DOHH2 (cell line): ENCODE measurements around the gene NHERF2.

Source experiments
- H3F3A ChIP-seq: fragments of 200-600 bp; sonication (generic), shearing (Covaris generic); 2 replicates; pipeline ENCODE4 v1.6.0; 2016; ENCODE audit warnings: antibody characterized with exemption, mild to moderate bottlenecking; ENCODE audit not compliant: control insufficient read depth, insufficient read depth
- H3K27ac ChIP-seq: fragments of 200-600 bp; sonication (generic); 2 replicates; pipeline ENCODE4 v1.5.1; 2014; ENCODE audit warnings: low read depth, mild to moderate bottlenecking, low read length, moderate library complexity
- H3K27me3 ChIP-seq: fragments of 200-600 bp; sonication (generic); 2 replicates; pipeline ENCODE4 v1.6.1; 2014; ENCODE audit warnings: mild to moderate bottlenecking, low read length, mixed read lengths; ENCODE audit not compliant: control insufficient read depth
- H3K36me3 ChIP-seq: fragments of 200-600 bp; sonication (generic); 2 replicates; pipeline ENCODE4 v1.6.1; 2014; ENCODE audit warnings: mild to moderate bottlenecking, low read length, moderate library complexity, mixed read lengths; ENCODE audit not compliant: control insufficient read depth
- H3K4me1 ChIP-seq: fragments of 200-600 bp; sonication (generic); 2 replicates; pipeline ENCODE4 v1.6.1; 2014; ENCODE audit warnings: mild to moderate bottlenecking, low read length, mixed read lengths; ENCODE audit not compliant: control insufficient read depth
- H3K4me2 ChIP-seq: fragments of 200-600 bp; sonication (generic); 2 replicates; pipeline ENCODE4 v1.6.0; 2014; ENCODE audit warnings: mild to moderate bottlenecking, low read length, moderate library complexity
- H3K4me3 ChIP-seq: fragments of 200-600 bp; sonication (generic); 2 replicates; pipeline ENCODE4 v1.5.1; 2014; ENCODE audit warnings: mild to moderate bottlenecking, low read length, mixed read lengths
- H3K79me2 ChIP-seq: fragments of 200-600 bp; sonication (generic); 2 replicates; pipeline ENCODE4 v1.6.1; 2014; ENCODE audit warnings: mild to moderate bottlenecking, low read length, mixed read lengths; ENCODE audit not compliant: control insufficient read depth
- H3K9me2 ChIP-seq: fragments of 200-600 bp; sonication (generic); replicated peaks from 2 replicates; pipeline ENCODE4 v1.6.1; 2014; ENCODE audit warnings: mild to moderate bottlenecking, low read length, mixed read lengths; ENCODE audit not compliant: control insufficient read depth
- H3K9me3 ChIP-seq: fragments of 200-600 bp; sonication (generic); 2 replicates; pipeline ENCODE4 v1.6.1; 2014; ENCODE audit warnings: antibody characterized with exemption, low read length, mixed read lengths; ENCODE audit not compliant: control insufficient read depth, insufficient read depth
- H4K20me1 ChIP-seq: fragments of 200-600 bp; sonication (generic); 2 replicates; pipeline ENCODE4 v1.6.0; 2014; ENCODE audit warnings: low read depth, mild to moderate bottlenecking, antibody characterized with exemption, low read length, moderate library complexity; ENCODE audit not compliant: control insufficient read depth, insufficient read depth
- EZH2phosphoT487 ChIP-seq: fragments of 200-600 bp; sonication (generic); IDR thresholded peaks from 2 replicates; pipeline ENCODE4 v1.6.1; 2017; ENCODE audit warnings: borderline replicate concordance, mild to moderate bottlenecking, antibody characterized with exemption, low read length, moderate library complexity, mixed read lengths
- TF ChIP-seq, protein P1 (sequence below): fragments of 200-600 bp; sonication (generic); IDR thresholded peaks from one replicate; pipeline ENCODE4 v1.5.1; 2014; ENCODE audit warnings: antibody characterized with exemption, mild to moderate bottlenecking, low read depth, low read length; ENCODE audit not compliant: poor library complexity, severe bottlenecking

NHERF2 gene

DNA sequence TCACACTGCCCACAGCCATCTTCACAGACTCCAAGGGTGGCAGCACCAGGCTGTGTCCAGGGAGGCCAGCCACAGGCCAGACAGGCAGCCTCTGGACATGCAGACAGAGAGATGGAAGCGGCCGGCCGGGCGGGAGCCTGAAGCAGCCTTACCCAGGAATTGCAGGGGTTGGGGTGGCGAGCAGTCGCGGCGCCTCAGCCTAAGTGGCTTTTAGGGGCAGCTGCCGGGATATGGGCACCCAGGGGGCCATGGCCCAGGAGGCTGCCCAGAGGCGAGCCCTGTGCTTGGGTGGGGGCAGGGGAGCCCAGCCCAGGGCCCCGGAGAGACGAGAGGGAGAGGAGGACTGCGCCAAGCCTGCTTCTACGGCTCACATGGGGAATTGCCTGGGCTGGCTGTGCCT is 1.5 kb upstream of the NHERF2 start:
- H3K36me3 ChIP-seq, result no peaks in the 10 kb centered on the region
- no peak for TF ChIP-seq EZH2phosphoT487
- TF ChIP-seq, protein P1, sequence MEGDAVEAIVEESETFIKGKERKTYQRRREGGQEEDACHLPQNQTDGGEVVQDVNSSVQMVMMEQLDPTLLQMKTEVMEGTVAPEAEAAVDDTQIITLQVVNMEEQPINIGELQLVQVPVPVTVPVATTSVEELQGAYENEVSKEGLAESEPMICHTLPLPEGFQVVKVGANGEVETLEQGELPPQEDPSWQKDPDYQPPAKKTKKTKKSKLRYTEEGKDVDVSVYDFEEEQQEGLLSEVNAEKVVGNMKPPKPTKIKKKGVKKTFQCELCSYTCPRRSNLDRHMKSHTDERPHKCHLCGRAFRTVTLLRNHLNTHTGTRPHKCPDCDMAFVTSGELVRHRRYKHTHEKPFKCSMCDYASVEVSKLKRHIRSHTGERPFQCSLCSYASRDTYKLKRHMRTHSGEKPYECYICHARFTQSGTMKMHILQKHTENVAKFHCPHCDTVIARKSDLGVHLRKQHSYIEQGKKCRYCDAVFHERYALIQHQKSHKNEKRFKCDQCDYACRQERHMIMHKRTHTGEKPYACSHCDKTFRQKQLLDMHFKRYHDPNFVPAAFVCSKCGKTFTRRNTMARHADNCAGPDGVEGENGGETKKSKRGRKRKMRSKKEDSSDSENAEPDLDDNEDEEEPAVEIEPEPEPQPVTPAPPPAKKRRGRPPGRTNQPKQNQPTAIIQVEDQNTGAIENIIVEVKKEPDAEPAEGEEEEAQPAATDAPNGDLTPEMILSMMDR, result no peak
- H3K4me3 ChIP-seq, result no peak overlapping the region
- no peaks in the 10 kb centered on the region; the same call in 1 of the 2 replicates for H4K20me1 ChIP-seq
- H3K27ac ChIP-seq, result no peak overlapping the region
- no peaks in the 10 kb centered on the region for H3K79me2 ChIP-seq
- H3K9me3 ChIP-seq, result no peaks in the 10 kb centered on the region
- H3K9me2 ChIP-seq, result no peaks in the 10 kb centered on the region
- H3K4me2 ChIP-seq, result no peak overlapping the region
- no peaks in the 10 kb centered on the region; the same call in 1 of the 2 replicates for H3F3A ChIP-seq
- H3K27me3 ChIP-seq, result peaks cover 50% of the 10 kb centered on the region
- peaks cover 19% of the 10 kb centered on the region for H3K4me1 ChIP-seq

DNA sequence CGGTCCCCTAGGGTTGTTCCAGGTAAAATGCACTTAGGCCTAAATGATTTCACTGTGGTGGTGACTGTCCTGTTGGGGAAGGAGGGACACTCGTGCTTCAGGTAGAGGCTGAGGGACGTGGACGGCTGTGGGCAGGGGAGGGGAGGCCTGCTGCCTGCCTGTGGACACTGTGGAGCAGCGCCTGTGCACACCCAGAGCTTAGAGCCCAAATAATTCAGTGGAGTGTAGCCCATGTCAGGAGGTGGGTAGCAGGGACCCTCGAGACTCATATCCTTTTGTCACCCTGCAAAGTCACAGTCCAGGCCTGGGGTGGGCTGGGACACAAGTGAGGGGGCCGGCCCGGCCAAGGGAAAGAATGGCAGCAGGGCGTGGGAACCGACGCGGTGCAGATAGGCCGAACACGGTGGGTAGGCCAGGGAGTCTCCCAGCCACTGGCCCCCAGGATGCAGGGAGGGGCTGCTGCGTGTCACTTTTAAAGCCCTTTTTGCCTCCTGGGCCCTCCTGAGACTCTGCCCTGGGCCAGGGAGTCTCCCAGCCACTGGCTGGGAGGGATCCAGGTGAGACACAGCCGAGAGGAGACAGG is 733 bp upstream of the NHERF2 start:
- Histone ChIP-seq H3K79me2 (no peaks in the 10 kb centered on the region), H3K4me1 (peaks cover 19% of the 10 kb centered on the region), H3K9me2 (no peaks in the 10 kb centered on the region), H3K27me3 (peaks cover 44% of the 10 kb centered on the region), H3K4me3 (no peak overlapping the region; the same call in 1 of the 2 replicates), H3K36me3 (no peaks in the 10 kb centered on the region), H3K9me3 (no peaks in the 10 kb centered on the region), H3K4me2 (no peak overlapping the region; the same call in 1 of the 2 replicates), H4K20me1 (no peaks in the 10 kb centered on the region; the same call in 1 of the 2 replicates), H3K27ac (no peak overlapping the region), H3F3A (no peaks in the 10 kb centered on the region; the same call in 1 of the 2 replicates)
- TF ChIP-seq EZH2phosphoT487, result 0 out of 2 replicates have a peak, but pooled peaks have one; percentile 20
- TF ChIP-seq, protein P1, result no peak

DNA sequence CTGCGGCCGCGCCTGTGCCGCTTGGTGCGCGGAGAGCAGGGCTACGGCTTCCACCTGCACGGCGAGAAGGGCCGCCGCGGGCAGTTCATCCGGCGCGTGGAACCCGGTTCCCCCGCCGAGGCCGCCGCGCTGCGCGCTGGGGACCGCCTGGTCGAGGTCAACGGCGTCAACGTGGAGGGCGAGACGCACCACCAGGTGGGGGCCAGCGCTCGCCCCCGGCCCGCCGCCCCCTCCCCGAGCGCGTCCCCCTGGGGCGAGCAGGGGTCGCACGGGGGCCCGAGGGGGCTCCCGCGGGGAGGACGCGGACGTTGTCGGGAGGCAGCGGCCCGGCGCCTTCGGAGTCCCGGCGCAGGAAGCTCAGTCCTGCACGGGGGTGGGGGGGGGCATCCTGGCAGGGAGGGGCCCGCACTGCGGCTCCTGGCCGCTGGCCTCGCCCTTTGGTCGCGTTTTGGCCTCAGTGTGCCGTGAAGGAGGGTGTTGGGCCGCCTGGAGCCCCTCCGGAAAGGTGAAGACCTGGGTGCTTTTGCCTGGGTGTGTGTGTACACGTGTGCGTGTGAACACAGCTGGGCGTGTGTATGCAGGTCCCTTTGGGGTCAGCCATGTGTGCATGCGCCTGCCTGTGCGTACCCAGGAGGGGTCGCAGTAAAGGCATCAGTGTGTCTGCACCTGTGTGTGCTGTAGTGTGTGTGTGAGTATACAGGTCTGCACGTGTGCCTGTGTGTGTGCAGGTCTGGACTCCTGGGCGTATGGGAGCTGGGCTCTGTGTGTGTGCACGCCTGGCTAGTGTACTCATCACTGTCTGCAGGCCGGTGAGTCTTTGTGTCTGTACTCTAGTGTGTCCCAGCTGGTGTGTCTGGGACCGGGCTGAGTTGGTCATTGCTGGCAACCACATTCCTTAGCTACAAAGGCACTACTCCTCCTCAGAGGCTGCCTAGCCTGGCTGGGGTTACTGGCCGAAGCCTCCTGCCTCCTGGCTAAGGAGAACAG is 615 bp downstream of the NHERF2 start:
- H3K27me3 ChIP-seq, result peaks cover 49% of the 10 kb centered on the region
- TF ChIP-seq EZH2phosphoT487, result peak; percentile 90
- TF ChIP-seq, protein P1, result peak; percentile 22
- no peaks in the 10 kb centered on the region; the same call in 1 of the 2 replicates for H3F3A ChIP-seq
- no peaks in the 10 kb centered on the region for H3K36me3 ChIP-seq
- H3K9me3 ChIP-seq, result no peaks in the 10 kb centered on the region
- H3K4me1 ChIP-seq, result peaks cover 19% of the 10 kb centered on the region
- no peaks in the 10 kb centered on the region for H3K9me2 ChIP-seq
- H3K27ac ChIP-seq, result no peak overlapping the region
- no peaks in the 10 kb centered on the region for H3K79me2 ChIP-seq
- H4K20me1 ChIP-seq, result no peaks in the 10 kb centered on the region; the same call in 1 of the 2 replicates
- H3K4me2 ChIP-seq, result peak overlapping the region; percentile 58
- peak overlapping the region; percentile 30; the same call in 1 of the 2 replicates for H3K4me3 ChIP-seq
